GM21381 (cell line): ENCODE measurements around the gene CD209.

Experiments used
- ATAC-seq: cut with Tn5 transposase; IDR thresholded peaks from one replicate; pipeline ENCODE4 v1.9.1; 2021; ENCODE audit warnings: mild to moderate bottlenecking, moderate library complexity; ENCODE audit not compliant: unreplicated experiment

CD209 gene

DNA sequence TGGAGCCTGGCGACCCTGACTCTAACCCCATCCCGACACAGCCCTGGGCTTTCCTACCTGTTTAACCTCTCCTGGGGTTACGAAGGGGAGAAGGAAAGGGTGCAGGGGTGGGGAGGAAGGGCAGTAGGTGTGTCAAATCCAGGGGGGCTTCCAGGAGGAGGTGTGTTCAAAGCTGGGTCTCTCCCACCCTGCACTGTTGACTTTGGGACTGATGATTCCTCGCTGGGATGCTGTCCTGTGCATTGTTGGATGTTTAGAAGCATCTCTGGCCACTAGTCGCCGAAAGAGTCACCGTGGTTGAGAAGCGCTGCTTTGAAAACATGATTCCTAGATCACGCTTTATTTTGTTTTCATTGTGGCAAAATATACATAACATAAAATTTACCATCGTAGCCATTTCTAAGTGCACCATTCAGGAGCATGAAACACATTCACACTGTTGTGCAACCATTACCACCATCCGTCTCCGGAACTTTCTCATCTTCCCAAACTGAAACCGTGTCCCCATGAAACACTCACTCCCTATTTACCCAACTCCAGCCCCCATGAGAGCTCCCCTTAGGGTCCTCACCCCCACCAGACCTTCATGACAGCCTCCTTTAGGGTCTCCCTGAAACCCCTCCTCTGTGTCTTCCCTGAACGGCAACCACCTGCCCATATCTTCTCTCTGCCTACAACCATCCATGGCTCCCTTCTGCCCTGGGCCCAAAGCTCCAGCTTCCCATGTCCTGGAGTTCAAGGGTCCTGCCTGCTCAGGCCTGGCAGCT, 41.0 kb downstream of the CD209 start:
- ATAC-seq = no peak

DNA sequence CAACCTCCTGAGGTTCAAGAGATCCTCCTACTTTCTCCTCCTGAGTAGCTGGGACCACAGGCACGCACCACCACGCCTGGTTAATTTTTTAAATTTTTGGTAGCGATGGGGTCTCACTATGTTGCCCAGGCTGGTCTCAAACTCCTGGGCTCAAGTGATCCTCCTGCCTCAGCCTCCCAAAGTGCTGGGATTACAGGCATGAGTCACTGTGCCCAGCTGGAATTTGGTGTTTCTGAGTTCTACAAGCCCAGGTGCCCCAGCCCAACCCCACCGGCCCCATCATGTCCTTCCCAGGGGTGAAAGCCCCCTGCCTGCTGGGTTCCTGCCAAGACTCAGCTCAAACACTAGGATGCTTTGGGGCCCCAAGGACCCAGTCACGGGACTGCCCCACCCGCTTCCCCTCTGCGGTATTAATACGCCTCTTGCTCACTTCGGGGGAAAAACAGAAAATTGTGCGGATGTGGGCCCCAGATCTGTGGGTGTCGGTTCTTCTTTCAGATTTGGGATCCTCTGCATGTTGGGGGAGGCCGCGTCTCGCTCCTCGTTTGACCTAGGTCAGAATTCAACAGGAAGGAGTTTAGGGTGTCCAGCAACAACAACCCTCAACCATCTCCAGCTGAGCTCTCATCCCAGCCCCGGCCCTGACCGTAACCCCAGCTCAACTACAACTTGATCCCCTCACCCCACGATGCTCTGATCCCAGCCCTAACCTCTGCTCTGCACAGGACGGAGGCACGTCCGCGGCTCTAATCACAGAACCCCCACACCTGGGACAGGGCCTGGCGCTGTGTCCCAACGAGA, 41.7 kb downstream of the CD209 start:
- peak; percentile 43 for ATAC-seq

DNA sequence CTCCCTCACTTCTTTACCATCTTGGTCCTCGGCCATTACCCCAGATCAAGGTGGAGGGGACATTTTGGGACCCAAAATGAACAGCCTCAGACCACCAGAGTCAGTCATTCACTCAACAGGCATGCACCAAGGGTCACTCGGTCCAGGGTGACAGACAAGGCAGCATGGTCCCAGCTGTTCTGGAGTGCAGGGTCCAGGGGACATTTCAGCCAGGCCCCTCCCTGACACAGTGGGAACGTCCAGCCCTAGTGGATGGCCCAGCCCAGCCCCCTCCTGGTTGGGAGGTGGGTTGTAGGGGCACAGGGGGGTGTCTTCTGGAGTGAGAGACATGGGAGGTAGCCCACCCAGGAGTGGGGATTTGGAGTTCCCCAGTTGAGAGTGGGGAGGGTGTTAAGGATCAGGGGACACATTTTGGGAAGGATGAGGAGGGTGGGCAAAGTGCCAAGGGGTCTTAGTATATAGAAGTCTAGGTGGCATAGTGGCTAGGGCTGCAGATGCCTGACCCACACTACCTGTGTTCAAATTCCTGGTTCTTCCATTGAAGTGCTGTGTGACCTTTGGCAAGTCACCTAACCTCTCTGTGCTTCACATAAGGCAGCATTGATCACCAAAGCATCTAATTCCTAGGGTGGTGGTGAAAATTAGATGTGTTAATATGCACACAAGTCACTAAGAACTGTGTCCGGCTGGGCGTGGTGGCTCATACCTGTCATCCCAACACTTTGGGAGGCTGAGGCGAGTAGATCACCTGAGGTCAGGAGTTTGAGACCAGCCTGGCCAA, 42.9 kb downstream of the CD209 start:
- no peak for ATAC-seq

DNA sequence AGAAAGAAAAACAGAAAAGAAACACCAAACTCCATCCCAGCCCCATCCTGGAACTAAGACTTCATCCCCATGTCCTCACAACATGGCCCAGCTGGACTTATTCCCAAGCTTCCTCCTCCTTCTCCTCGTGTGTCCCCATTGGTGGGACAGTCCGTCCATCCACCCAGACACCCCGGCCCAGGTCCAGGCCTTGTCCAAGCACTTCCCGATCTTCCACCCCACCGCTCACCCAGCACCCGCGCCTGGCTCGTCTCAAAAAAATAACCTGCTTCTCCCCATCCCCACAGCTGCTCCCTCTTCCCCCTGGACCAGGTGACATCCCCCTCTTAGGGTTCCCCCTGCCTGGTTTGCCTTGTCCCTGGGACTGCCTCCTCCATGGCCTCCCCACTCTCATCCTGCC, 44.0 kb downstream of the CD209 start:
- no peak for ATAC-seq

- peak; percentile 52 for ATAC-seq
Measured at GRCh38 chr19:7701654-7702457, 45.5 kb downstream of the CD209 start, which contains the start of gene FCER2. TSS of gene FCER2 (minus strand) at chr19:7702131. CDS start at chr19:7699760, 2,371 bp downstream.

GRCh38 chr19:7701049-7701653, 46.2 kb downstream of the CD209 start:
- ATAC-seq = no peak

DNA sequence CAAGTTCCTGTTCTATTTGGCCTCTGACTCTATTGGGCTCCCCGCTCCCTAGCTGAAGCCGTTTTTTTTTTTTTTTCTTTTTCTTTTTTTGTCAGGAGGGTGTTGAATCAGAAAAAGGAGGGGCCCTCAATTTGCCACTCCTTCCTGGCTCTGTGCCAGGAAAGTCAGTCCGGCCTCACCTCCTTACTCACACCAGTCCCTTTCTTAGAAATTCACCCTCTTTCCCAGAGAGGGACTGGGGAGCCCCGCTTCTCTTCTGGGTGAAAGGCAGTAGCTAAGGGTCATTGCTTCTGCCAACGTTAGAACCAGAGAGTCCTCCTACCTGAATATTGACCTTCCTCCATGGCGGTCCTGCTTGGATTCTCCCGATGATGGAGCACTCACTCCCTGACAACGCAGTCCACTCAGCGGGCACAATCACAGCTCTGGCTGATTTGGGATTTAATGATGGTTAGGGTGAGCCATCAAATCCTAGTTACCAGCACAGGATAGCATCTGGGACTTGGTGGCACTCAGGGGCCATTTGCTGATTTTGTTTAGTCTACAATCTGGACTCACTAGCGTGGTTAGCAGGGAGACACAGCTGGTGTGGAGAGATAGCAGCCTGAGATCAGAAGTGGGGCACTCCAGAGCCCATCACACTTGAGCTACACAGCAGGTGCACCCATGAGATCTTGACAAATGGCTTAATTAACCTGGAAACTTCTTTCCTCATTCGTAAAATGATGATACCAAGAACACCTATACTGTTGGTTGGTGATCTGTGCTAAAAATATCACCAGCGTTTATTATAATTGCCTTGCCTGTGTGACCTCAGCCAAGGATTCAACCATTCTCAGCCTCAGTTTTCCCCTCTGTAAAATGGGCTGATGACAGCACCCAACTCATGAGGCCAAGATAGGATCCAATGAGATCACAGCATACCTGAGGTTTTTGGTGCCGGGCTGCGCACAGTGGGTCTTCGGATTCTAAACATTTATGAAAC, 47.6 kb downstream of the CD209 start:
- no peak for ATAC-seq

- no peak for ATAC-seq
Measured at GRCh38 chr19:7699003-7699402, 48.3 kb downstream of the CD209 start.

GRCh38 chr19:7698583-7698982, 48.8 kb downstream of the CD209 start:
- ATAC-seq = no peak

GRCh38 chr19:7697721-7698287, 49.5 kb downstream of the CD209 start:
- ATAC-seq = no peak

DNA sequence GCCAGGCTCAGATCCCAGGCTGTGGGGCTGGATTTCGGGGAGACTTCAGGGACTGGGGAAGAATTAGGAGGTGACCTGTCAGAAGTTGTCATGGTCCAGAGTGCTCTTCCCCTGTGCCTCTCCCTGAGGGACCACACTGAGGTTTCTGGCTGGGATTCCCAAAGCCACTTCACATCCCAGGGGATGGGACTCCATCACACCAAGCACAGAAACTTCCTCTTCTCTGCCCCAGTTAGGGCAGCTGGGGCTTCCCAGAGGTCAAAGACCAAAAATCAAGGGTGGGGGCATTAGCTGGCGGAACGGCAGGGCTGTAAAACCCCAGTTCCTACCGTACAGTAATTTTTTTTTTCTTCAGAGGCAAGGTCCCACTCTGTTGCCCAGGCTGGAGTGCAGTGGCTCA, 52.8 kb downstream of the CD209 start:
- ATAC-seq = no peak

DNA sequence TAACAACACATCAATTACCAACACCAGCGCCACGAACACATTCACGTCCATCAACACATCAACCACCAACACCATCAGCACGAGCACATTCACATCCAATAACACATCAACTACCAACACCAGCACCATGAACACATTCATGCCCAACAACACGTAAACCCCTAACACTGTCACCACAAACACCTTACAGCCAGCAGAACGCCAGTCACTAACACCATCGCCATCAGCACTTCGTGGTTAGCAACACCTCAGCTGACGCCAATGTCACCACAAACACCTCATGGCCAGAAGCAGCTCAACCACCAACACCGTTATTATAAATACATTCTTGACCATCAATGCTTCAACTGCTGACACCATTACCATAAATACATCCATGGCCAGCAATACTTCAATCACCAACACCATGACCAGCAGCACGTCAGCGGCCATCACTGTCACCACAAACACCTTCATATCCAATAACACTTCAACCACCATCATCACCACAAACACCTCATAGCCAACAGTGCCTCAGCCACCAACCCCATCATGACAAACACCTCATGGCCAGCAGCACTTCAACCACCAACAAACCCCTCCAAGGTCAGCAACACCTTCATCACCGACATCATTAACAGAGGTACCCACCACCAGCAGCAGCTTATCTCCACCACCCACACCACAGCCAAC, 54.8 kb downstream of the CD209 start:
- ATAC-seq = no peak

DNA sequence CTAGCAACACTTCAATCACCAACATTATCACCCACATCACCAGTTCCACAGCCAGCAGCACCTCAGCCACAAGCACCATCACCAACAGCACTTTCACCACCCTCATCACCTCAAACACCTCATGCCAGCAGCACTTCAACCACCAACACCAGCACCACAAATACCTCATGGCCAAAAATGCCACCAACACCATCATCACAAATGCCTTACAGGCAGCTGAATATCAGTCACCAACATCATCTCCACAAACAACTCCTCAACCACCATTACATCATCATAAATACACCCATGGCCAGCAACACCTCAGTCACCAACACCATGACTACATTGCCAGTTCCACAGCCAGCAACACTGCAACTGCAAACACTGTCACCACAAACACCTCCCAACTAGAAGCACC, 55.8 kb downstream of the CD209 start:
- no peak for ATAC-seq

DNA sequence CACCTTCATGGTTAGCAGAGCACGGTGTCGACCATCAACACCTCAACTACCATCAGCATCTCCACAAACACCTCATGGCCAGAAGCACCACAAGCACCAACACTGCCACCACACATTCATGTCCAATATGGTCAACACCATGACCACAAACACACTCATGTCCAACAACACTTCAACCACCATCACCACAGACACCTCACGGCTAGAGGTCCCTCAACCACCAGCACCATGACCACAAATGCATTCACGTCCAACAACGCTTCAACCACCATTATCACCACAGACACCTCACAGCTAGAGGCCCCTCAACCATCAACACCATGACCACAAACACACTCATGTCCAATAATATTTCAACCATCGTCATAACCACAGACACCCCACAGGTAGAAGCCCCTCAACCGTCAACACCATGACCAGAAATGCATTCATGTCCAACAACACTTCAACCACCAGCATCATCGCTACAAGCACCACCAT, 56.5 kb downstream of the CD209 start:
- ATAC-seq = no peak
